ENCODE data around the gene DNAJC6.

DNAJC6 gene

GRCh38 chr1:65409816-65410326 lies 100.5 kb downstream of the DNAJC6 start:
- no peak for DNase-seq

- DNase-seq = no peak
Observed at GRCh38 chr1:65412256-65412983, 103.1 kb downstream of the DNAJC6 start.

- peak; percentile 81 for DNase-seq
Observed at GRCh38 chr1:65412984-65413375, 103.6 kb downstream of the DNAJC6 start.

- no peak for DNase-seq
Observed at GRCh38 chr1:65414538-65414937, 105.2 kb downstream of the DNAJC6 start.

GRCh38 chr1:65416767-65417166 lies 107.4 kb downstream of the DNAJC6 start:
- no peak for DNase-seq

- no peak for DNase-seq
Observed at GRCh38 chr1:65417729-65418128, 108.4 kb downstream of the DNAJC6 start.

- no peak for DNase-seq
Observed at GRCh38 chr1:65418522-65419185, 109.3 kb downstream of the DNAJC6 start.

GRCh38 chr1:65419681-65420589 lies 110.6 kb downstream of the DNAJC6 start:
- peak; percentile 99 for DNase-seq

GRCh38 chr1:65420590-65421350 lies 111.4 kb downstream of the DNAJC6 start, which contains the start of the genes LEPR and LEPROT:
Gene LEPR (plus strand): TSS chr1:65420668. CDS start chr1:65565566, 144,898 bp downstream.
Gene LEPROT (plus strand): TSS chr1:65420668. CDS start chr1:65420725, 57 bp downstream.
- no peak for DNase-seq

- DNase-seq = no peak
Observed at GRCh38 chr1:65421351-65422025, 112.1 kb downstream of the DNAJC6 start.

GRCh38 chr1:65422241-65423203 lies 113.2 kb downstream of the DNAJC6 start:
- peak; percentile 31 for DNase-seq

GRCh38 chr1:65423884-65424572 lies 114.7 kb downstream of the DNAJC6 start:
- DNase-seq = peak; percentile 87

GRCh38 chr1:65424573-65424889 lies 115.2 kb downstream of the DNAJC6 start:
- no peak for DNase-seq

- DNase-seq = no peak
Observed at GRCh38 chr1:65425006-65425405, 115.7 kb downstream of the DNAJC6 start.

GRCh38 chr1:65425697-65426096 lies 116.4 kb downstream of the DNAJC6 start:
- DNase-seq = peak; percentile 86

- DNase-seq = no peak
Observed at GRCh38 chr1:65429078-65429477, 119.7 kb downstream of the DNAJC6 start.

GRCh38 chr1:65429806-65430205 lies 120.5 kb downstream of the DNAJC6 start:
- peak; percentile 64 for DNase-seq

- DNase-seq = peak; percentile 58
Observed at GRCh38 chr1:65431111-65431705, 121.9 kb downstream of the DNAJC6 start.

- no peak for DNase-seq
Observed at GRCh38 chr1:65432918-65433317, 123.6 kb downstream of the DNAJC6 start.
